Measurements from ENCODE around the gene CYP2B6. TPM values are rescaled to one million over a fixed set of nuclear protein-coding genes. Genes with fewer than 3 reads are reported as not detected.

CYP2B6 gene
- total RNA-seq, 1 donor from 2014 or later: not detected

GRCh38 chr19:40948580-40949299, 42.3 kb upstream of the CYP2B6 start:
- no peak for DNase-seq (ENCODE audit: extremely low spot score, unreplicated experiment)
- no peaks in the 10 kb centered on the region for H3K4me1 Mint-ChIP-seq (ENCODE audit: unreplicated experiment)
- no peak overlapping the region for H3K4me3 Mint-ChIP-seq (ENCODE audit: unreplicated experiment)
- no peaks in the 10 kb centered on the region for H3K36me3 Mint-ChIP-seq (ENCODE audit: unreplicated experiment)
- H3K27me3 Mint-ChIP-seq (ENCODE audit: unreplicated experiment): peaks cover 4% of the 10 kb centered on the region
- H3K27ac Mint-ChIP-seq (ENCODE audit: unreplicated experiment): no peak overlapping the region
- no peak for TF ChIP-seq CTCF (IDR thresholded peaks at IDR 0.05)
- peaks cover 9% of the 10 kb centered on the region for H3K9me3 Mint-ChIP-seq (ENCODE audit: unreplicated experiment)

DNA sequence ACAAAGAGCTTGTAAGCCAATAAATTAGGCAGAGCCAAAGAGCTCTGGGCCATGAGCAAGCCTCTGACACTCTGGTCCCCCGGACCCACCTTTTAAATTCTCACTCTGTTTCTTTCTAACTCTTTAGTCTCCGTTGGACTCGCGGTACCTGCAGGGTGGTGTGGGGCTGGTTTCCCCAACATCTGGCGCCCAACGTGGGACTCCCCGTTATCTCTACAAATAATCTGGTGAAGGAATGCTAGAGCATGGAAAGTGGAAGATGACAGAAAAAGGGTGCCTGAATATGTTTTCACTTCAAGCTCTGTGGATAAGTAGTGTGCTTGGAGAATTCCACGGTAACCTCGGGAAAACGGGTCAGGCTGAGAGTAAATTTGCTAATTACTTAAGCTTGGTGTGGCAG, 36.5 kb upstream of the CYP2B6 start:
- Mint-ChIP-seq H3K4me1 (ENCODE audit: unreplicated experiment) (no peaks in the 10 kb centered on the region), H3K27ac (ENCODE audit: unreplicated experiment) (no peak overlapping the region), H3K27me3 (ENCODE audit: unreplicated experiment) (peaks cover 3% of the 10 kb centered on the region), H3K4me3 (ENCODE audit: unreplicated experiment) (no peak overlapping the region), H3K9me3 (ENCODE audit: unreplicated experiment) (peaks cover 22% of the 10 kb centered on the region), H3K36me3 (ENCODE audit: unreplicated experiment) (no peaks in the 10 kb centered on the region)
- TF ChIP-seq CTCF (IDR thresholded peaks at IDR 0.05): no peak
- DNase-seq (ENCODE audit: extremely low spot score, unreplicated experiment): no peak

DNA sequence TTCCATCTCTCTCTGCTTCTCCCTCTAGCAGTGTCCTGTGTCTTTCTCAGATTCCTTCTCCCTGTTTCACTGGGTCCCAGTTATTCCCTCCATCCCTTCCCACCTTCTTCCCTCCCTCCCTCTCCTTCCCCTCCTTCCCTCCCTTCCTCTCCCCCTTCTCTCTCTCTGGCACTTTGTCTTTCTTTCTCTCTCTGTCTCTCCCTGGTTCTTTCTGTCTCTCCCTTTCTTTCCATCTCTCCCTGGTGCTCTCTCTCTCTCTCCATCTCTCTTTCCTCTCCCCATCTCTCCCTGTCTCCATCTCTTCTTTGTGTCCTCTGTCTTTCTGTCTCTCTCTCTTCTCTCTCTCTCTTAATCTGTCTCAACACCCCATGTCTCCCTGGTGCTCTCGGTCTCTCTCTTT, 31.7 kb upstream of the CYP2B6 start:
- peaks cover 17% of the 10 kb centered on the region for H3K4me1 Mint-ChIP-seq (ENCODE audit: unreplicated experiment)
- H3K4me3 Mint-ChIP-seq (ENCODE audit: unreplicated experiment): no peak overlapping the region
- H3K27ac Mint-ChIP-seq (ENCODE audit: unreplicated experiment): no peak overlapping the region
- peaks cover 9% of the 10 kb centered on the region for H3K27me3 Mint-ChIP-seq (ENCODE audit: unreplicated experiment)
- no peak for TF ChIP-seq CTCF (IDR thresholded peaks at IDR 0.05)
- H3K9me3 Mint-ChIP-seq (ENCODE audit: unreplicated experiment): peaks cover 7% of the 10 kb centered on the region
- DNase-seq (ENCODE audit: extremely low spot score, unreplicated experiment): no peak
- no peaks in the 10 kb centered on the region for H3K36me3 Mint-ChIP-seq (ENCODE audit: unreplicated experiment)

- Mint-ChIP-seq H3K27ac (ENCODE audit: unreplicated experiment) (no peak overlapping the region), H3K36me3 (ENCODE audit: unreplicated experiment) (no peaks in the 10 kb centered on the region), H3K4me1 (ENCODE audit: unreplicated experiment) (peaks cover 17% of the 10 kb centered on the region), H3K9me3 (ENCODE audit: unreplicated experiment) (peaks cover 4% of the 10 kb centered on the region), H3K27me3 (ENCODE audit: unreplicated experiment) (peaks cover 9% of the 10 kb centered on the region), H3K4me3 (ENCODE audit: unreplicated experiment) (no peak overlapping the region)
- TF ChIP-seq CTCF (IDR thresholded peaks at IDR 0.05): no peak
- DNase-seq (ENCODE audit: extremely low spot score, unreplicated experiment): no peak
These were observed 30.9 kb upstream of the CYP2B6 start for GRCh38 chr19:40960062-40960685.

DNA sequence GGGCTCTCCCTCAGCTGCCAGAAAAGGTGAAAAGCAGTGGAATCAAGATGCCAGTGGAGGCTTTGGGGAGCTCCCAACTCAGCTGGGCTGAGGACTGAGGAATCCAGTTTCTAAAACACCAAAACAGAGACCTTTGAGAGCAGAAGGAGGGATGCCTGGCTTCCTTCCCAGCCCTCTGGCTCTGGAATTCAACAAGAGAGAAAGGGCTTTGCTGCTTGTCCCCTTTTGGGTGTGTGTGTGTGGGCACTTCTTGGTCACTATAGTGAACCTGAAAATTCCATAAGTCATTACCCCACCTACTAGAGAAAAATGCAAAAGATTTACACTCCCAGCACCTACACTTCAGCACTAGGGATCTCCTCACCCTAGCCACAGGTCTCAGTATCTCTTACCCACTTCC, 30.3 kb upstream of the CYP2B6 start:
- Mint-ChIP-seq H3K27ac (ENCODE audit: unreplicated experiment) (no peak overlapping the region), H3K27me3 (ENCODE audit: unreplicated experiment) (peaks cover 9% of the 10 kb centered on the region), H3K4me1 (ENCODE audit: unreplicated experiment) (peaks cover 17% of the 10 kb centered on the region), H3K36me3 (ENCODE audit: unreplicated experiment) (no peaks in the 10 kb centered on the region), H3K4me3 (ENCODE audit: unreplicated experiment) (no peak overlapping the region), H3K9me3 (ENCODE audit: unreplicated experiment) (peaks cover 4% of the 10 kb centered on the region)
- DNase-seq (ENCODE audit: extremely low spot score, unreplicated experiment): no peak
- no peak for TF ChIP-seq CTCF (IDR thresholded peaks at IDR 0.05)

All from osteocyte (in vitro differentiated cells).